Stimulated activated CD8-positive, alpha-beta memory T cell treated with anti-CD3 and anti-CD28 coated beads, Interleukin-12 subunit alpha, Interleukin-12 subunit beta, amount 100 ng/mL, for 4 hours (primary cell): ENCODE data around the gene CYP4B1.

Experiments
- DNase-seq: peaks from one replicate; pipeline ENCODE4 v3.0.0-alpha.2; 2020; ENCODE audit warnings: low read depth

CYP4B1 gene

GRCh38 chr1:46797696-46798470 is 963 bp upstream of the CYP4B1 start:
- no peak for DNase-seq

GRCh38 chr1:46800742-46801141 is 1.9 kb downstream of the CYP4B1 start:
- DNase-seq = no peak

- DNase-seq = no peak
Observed at GRCh38 chr1:46801323-46802055, 2.6 kb downstream of the CYP4B1 start.

- DNase-seq = no peak
Observed at GRCh38 chr1:46802081-46802480, 3.2 kb downstream of the CYP4B1 start.

- no peak for DNase-seq
Observed at GRCh38 chr1:46802901-46803574, 4.2 kb downstream of the CYP4B1 start.

DNA sequence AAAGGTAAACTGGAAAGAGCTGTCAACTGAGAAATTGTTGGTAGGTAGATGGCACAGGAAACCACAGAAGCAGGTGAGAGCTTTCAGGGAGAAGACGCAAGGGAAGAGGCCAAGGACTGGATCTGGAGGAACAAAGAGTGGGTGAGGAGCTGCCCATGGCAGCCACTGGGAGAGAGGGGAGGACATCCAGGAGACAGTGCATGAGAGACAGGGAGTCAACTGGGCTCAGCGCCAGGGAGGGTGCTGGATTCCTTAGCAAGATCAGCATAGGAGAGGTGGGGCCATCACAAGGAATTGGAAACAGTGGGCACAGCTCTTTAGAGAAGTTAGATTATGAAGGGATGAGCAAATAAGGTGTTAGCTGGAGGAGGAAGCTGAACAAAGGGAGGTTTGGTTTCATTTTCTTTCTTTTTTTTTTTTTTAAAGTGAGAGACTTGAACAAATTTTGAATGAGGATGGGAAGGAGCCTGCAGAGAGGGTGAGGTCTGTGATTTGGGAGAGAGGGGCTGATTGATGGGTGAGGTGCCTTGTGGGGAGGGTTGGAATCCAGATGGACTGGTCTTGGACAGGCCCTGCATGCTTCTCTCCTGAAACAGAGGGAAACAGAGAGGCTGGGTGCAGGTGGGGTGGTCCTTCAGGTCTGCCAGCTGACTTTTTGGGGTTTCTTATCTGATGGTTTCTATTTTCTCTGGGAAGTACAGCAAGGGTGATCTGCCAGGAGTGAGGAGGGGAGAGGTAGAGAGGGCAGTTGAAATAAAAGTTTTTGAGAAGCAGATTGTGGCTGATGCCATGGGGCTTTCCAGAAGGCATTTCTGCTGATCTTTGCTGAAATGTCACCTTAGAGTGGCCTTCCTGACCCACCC is 5.4 kb downstream of the CYP4B1 start:
- DNase-seq = no peak

GRCh38 chr1:46804926-46805325 is 6.1 kb downstream of the CYP4B1 start:
- no peak for DNase-seq

- no peak for DNase-seq
Observed at GRCh38 chr1:46805755-46806154, 6.9 kb downstream of the CYP4B1 start.

DNA sequence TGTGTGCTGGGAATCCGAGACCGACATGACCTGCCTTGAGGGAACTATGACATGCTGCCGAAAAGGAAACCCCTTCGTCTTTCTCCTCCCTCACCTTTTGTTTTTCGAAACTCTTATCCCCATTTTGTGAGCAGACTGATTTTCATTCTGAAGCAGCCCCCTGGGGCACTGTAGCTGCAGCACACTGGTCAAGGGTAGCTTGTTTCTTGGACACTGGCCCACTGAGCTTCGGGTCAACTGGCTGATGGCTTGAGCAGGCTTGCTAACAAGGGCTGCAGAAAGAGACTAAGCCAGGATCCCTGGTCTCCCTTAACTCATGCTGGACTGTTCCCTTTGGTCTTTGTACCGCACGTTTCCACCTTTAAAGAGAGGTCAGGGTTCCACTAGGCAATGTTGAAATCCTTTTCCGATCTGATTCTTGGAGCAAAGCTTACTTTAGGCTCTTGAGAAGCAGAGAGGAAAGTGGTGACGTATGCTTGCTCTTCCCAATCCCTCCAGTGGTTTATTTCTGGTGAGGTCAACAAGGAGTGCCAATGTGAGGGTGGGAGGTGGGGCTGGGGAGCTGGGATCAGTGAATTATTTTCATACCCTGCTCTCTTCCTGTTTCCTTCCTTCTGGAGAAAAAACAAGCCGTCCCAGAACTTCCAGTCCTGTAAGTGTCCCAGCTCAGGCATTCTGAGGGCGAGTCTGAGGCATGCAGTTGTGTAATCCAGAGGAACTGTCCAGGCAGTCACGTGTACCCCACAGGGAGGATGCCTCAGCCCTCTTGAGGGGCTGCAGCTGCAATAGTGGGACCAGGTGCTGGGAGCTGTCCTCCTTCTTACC is 7.6 kb downstream of the CYP4B1 start:
- DNase-seq = no peak

DNA sequence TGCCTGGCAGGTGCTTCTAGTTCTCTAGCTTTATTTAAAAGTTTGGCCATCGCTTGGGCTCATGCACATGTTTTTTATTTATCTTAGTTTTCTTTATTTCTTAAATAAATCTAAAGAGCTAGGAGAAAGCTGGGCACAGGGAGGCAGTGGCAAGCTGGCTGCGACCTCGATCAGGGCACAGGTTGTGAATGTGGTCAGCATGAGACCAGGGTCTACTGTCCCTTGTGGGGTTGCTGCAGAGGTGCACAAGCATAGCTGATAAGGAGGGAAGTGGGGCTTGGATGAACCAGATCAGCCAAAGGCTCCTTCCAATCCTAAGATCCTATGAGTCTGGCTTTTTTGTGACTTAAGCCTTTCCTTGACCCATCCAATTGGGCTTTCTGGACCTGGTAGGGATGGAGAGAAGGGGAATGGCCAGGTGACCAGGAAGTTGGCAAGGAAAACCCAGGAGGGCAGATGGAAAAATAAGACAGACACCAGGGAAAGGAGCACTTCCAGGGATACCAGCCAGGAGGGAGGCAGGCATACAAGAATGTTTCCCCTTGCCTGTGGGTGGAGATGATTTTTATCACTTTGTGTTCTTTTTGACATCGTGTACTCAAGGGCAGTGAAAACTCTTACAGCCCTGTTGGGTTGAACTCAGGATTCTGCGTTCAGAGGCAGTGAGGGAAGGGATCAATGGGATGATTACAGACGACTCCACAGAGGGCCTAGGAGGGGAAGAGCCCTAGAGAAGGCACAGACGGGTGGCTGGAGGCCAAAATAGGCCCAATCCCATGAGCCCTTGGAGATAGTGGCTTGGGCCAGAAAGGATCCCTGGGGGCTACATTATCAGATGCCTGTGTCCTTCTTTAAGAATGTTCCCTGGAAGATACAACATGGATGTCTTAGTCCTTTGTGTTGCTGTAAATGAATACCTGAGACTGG is 8.5 kb downstream of the CYP4B1 start:
- no peak for DNase-seq

DNA sequence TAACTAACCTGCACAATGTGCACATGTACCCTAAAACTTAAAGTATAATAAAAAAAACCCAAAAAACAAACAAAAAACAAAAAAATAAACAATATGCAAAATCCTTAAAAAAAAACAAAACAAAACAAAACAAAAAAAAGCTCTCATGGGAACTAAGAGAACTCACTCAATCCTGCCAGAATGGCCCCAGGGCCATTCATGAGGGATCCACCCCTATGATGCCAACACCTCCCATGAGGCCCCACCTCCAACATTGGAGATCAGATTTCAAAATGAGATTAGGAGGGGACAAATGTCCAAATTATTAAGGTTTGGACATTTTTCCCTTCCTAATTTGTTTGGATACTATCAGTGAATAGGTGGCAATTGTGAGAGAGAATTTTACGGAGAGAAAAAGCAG is 10.2 kb downstream of the CYP4B1 start:
- no peak for DNase-seq

DNA sequence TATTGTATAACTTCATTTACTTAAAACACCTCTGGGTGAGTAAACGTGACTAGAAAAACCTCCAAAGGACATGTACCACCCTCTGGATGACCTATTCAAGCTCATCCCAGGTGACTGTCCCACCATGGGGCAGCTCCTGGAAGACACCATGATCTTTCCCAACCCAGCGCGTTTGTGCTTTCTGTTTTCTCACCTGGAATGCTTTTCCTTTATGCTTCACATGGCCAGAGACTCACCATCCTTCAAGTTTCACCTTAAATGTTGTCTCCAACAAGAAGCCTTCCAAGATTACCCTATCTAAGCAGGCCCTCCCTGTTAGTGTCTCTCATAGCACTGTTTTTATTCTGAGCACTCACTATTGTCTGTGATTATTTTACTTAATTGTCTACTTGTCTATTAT is 11.1 kb downstream of the CYP4B1 start:
- DNase-seq = no peak

GRCh38 chr1:46810596-46810995 is 11.8 kb downstream of the CYP4B1 start:
- no peak for DNase-seq

DNA sequence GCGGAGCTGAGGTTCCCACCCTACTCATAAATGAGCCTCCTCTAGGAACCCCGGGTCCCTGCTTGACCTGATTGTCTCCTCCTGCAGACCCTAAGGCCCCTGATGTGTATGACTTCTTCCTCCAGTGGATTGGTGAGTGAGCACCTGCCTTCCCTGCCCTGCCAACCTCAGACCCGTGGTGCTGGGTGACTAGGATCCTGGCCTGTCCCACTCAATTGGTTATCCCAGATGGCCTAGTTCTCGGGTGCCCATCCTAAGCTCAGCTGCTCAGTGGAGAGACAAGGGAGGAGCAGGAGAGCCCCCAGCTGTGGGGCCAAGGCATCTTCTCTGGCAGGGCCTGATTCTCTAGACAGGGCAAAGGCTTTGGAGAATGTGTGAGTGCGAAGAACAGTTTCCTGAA is 12.2 kb downstream of the CYP4B1 start:
- DNase-seq = no peak

DNA sequence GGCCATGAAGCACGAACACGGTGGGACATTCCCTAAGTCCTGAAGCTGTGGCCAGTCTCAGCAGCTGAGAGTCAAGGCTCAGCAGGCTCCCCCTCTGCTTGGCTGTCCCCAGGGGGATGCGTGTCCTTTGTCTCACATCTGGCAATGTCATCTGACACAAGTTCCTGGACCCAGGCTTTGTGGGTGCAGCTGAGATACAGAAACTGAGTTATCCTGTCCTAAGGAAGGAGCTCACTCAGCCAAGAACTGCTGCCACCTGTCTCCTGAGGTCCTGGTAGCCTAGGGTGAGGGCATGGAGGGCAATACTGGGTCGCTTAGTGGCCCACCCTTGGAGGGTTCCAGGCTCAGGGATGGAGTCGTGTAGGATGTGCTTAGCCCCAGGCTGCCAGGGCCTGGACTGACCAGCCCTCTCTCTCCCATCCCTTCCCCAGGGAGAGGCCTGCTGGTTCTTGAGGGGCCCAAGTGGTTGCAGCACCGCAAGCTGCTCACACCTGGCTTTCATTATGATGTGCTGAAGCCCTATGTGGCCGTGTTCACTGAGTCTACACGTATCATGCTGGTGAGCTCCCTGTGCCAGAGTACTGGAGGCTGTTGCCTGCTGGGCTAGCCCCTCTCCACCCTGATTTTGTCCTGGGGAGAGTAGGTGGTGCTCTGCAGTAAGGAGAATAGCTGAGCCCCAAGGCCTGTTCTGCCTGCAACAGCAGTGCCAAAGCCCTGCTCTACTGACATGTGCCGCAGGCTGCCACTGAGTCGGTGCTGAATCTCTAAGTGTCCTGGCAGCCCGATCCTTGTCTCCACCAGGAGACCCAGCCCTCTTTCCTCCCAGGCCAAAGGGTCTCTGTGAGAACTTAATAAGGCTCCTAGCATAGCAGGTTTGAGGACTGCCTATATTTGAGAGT is 13.5 kb downstream of the CYP4B1 start:
- DNase-seq = no peak

DNA sequence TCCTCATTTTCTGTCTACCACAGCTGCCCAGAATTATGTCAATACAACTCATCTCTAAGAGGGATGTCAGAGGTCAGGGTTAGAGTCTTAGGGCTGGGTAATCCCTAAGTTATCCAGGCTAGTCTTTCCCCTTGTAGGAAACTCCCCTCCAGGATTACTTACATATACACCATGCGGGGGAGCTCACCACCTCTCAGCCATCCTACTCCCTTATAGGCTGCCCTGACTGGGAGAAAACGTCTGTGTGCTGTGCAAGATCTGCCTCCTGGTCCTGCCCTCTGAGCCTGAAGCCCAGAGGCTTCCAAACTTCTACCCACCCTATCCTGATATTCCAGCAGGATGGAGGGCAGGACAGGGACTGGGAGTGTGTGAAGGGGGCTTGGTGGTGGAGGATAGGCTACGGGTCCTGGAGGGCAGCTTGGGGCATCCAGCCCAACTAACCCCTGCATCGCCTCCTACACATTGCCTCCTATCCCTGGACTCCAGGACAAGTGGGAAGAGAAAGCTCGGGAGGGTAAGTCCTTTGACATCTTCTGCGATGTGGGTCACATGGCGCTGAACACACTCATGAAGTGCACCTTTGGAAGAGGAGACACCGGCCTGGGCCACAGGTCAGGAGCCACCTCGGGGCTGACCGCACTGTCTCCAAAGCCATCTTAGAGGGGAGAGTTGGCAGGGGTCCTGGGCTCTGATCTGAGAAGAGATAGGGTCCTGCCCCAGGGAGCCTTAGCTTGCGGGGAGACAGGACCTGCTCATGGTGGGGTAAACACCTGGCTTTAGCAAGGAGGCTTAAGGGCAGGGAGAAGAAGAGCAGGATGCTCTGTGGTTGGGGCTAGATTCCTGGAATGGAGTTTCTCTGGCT is 14.4 kb downstream of the CYP4B1 start:
- no peak for DNase-seq

GRCh38 chr1:46813858-46814396 is 15.1 kb downstream of the CYP4B1 start:
- DNase-seq = no peak

GRCh38 chr1:46815133-46815532 is 16.3 kb downstream of the CYP4B1 start:
- no peak for DNase-seq
